PC-3 (cell line): ENCODE data around the gene HTR1D. TPM values are rescaled to one million over a fixed set of nuclear protein-coding genes. Genes with fewer than 3 reads are reported as not detected.
A peak's percentile ranks its signal among the peaks of the same experiment; 100 is the strongest.

Source experiments
- ATAC-seq: fragments of 200-7000 bp; cut with Tn5 transposase; 2 replicates; pipeline ENCODE4 v1.9.1; 2020; ENCODE audit warnings: mild to moderate bottlenecking, moderate library complexity
- BruUV-seq: library from RNA; stranded (reverse); fragments of 400-500 nt; replicated peaks from 2 replicates; lab custom pipeline; 2021; lab: Mats Ljungman, UMichigan
- CTCF ChIA-PET: fragments of 300-600 bp; sonication (Branson Sonifier 250); formaldehyde crosslinking; loops from one replicate; lab custom pipeline; 2022; ENCODE audit warnings: antibody characterized with exemption; lab: Charles Lee
- POLR2A ChIA-PET: fragments of 300-600 bp; sonication (Branson Sonifier 250); formaldehyde crosslinking; loops from one replicate; lab custom pipeline; 2022; ENCODE audit warnings: antibody characterized with exemption; ENCODE audit not compliant: unreplicated experiment; lab: Charles Lee
- DNase-seq: peaks from one replicate; pipeline ENCODE4 v3.0.0-alpha.2; 2015
- H2AFZ ChIP-seq: fragments of 300-600 bp; sonication (generic); 2 replicates; pipeline ENCODE4 v1.6.0; 2016; ENCODE audit warnings: antibody characterized with exemption, low read length
- H3F3A ChIP-seq: fragments of 300-600 bp; sonication (generic); one replicate; pipeline ENCODE4 v1.6.0; 2017; ENCODE audit warnings: antibody characterized with exemption, low read length, control low read depth, mild to moderate bottlenecking; ENCODE audit not compliant: unreplicated experiment
- H3K27ac ChIP-seq: fragments of 300-600 bp; sonication (generic); 2 replicates; pipeline ENCODE4 v1.5.1; 2016; ENCODE audit warnings: mild to moderate bottlenecking, low read length
- H3K27me3 ChIP-seq: fragments of 300-600 bp; sonication (generic); 2 replicates; pipeline ENCODE4 v1.6.1; 2016; ENCODE audit warnings: low read length, mixed read lengths
- H3K36me3 ChIP-seq: fragments of 300-600 bp; sonication (generic); 2 replicates; pipeline ENCODE4 v1.6.1; 2016; ENCODE audit warnings: low read depth, mixed run types, low read length, mixed read lengths
- H3K4me1 ChIP-seq: fragments of 300-600 bp; sonication (generic); 2 replicates; pipeline ENCODE4 v1.5.1; 2016; ENCODE audit warnings: low read length; ENCODE audit not compliant: insufficient read depth
- H3K4me2 ChIP-seq: fragments of 300-600 bp; sonication (generic); 2 replicates; pipeline ENCODE4 v1.6.0; 2016; ENCODE audit warnings: low read length
- H3K4me3 ChIP-seq: fragments of 300-600 bp; sonication (generic); 2 replicates; pipeline ENCODE4 v1.5.1; 2016; ENCODE audit warnings: mild to moderate bottlenecking, low read length, mixed read lengths
- H3K79me2 ChIP-seq: fragments of 300-600 bp; sonication (generic); 2 replicates; pipeline ENCODE4 v1.6.1; 2017; ENCODE audit warnings: low read length, mixed read lengths
- H3K9ac ChIP-seq: fragments of 300-600 bp; sonication (generic); 2 replicates; pipeline ENCODE4 v1.6.0; 2016; ENCODE audit warnings: mild to moderate bottlenecking, low read length
- H3K9me2 ChIP-seq: fragments of 300-600 bp; sonication (generic); replicated peaks from 2 replicates; pipeline ENCODE4 v1.6.1; 2016; ENCODE audit warnings: mixed run types, low read length, mixed read lengths
- H3K9me3 ChIP-seq: fragments of 300-600 bp; sonication (generic); 2 replicates; pipeline ENCODE4 v1.6.1; 2016; ENCODE audit warnings: low read length, mixed read lengths
- H4K20me1 ChIP-seq: fragments of 300-600 bp; sonication (generic); 2 replicates; pipeline ENCODE4 v1.6.1; 2016; ENCODE audit warnings: low read length, mixed read lengths
- EZH2 ChIP-seq: fragments of 300-600 bp; sonication (generic); IDR thresholded peaks from one replicate; pipeline ENCODE4 v1.6.1; 2017; ENCODE audit warnings: antibody characterized with exemption, mild to moderate bottlenecking, low read length; ENCODE audit not compliant: unreplicated experiment
- EZH2phosphoT487 ChIP-seq: fragments of 300-600 bp; sonication (generic); IDR thresholded peaks from 2 replicates; pipeline ENCODE4 v1.6.1; 2018; ENCODE audit warnings: mild to moderate bottlenecking, antibody characterized with exemption, low read length, borderline replicate concordance
- intact Hi-C: fragments of 100-400 bp; cut with micrococcal nuclease; formaldehyde crosslinking; loops from 2 replicates; pipeline ENCODE4 v1.9.0; 2023
- total RNA-seq: library from RNA; depleted of rRNA; stranded (reverse); fragments of >200 nt; gene quantifications from 2 replicates; pipeline ENCODE4 v1.2.3, GENCODE V29; 2014
- TF ChIP-seq, protein P1 (sequence below): fragments of 300-600 bp; sonication (generic); conservative IDR thresholded peaks from 2 replicates; pipeline ENCODE4 v1.5.1; 2017; ENCODE audit warnings: antibody characterized with exemption, low read depth, mild to moderate bottlenecking, low read length

Gene HTR1D
- total RNA-seq, 1 experiment from 2014 or later, result 1.3 TPM

GRCh38 chr1:23196627-23197328, 20.5 kb downstream of the HTR1D start:
- no peaks in the 10 kb centered on the region for H3F3A ChIP-seq
- no peaks in the 10 kb centered on the region for H4K20me1 ChIP-seq
- H3K4me3 ChIP-seq, result no peak overlapping the region
- peak overlapping the region; percentile 50 for H3K4me2 ChIP-seq
- BruUV-seq, result no TSS peak
- H3K79me2 ChIP-seq, result no peaks in the 10 kb centered on the region
- TF ChIP-seq, protein P1, sequence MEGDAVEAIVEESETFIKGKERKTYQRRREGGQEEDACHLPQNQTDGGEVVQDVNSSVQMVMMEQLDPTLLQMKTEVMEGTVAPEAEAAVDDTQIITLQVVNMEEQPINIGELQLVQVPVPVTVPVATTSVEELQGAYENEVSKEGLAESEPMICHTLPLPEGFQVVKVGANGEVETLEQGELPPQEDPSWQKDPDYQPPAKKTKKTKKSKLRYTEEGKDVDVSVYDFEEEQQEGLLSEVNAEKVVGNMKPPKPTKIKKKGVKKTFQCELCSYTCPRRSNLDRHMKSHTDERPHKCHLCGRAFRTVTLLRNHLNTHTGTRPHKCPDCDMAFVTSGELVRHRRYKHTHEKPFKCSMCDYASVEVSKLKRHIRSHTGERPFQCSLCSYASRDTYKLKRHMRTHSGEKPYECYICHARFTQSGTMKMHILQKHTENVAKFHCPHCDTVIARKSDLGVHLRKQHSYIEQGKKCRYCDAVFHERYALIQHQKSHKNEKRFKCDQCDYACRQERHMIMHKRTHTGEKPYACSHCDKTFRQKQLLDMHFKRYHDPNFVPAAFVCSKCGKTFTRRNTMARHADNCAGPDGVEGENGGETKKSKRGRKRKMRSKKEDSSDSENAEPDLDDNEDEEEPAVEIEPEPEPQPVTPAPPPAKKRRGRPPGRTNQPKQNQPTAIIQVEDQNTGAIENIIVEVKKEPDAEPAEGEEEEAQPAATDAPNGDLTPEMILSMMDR, result no peak
- TF ChIP-seq EZH2, result no peak
- ChIA-PET POLR2A (no interaction called here), CTCF (interaction anchor here (0.6 kb wide), 1 partner anchor 358 kb away, joined by 5 read pairs; no protein-coding TSS in a partner anchor)
- H3K4me1 ChIP-seq, result peaks cover 60% of the 10 kb centered on the region
- peak; percentile 85 for ATAC-seq
- H3K27ac ChIP-seq, result peak overlapping the region; percentile 96
- H3K9me2 ChIP-seq, result no peaks in the 10 kb centered on the region
- peak; percentile 96 for DNase-seq
- no peaks in the 10 kb centered on the region for H3K27me3 ChIP-seq
- H2AFZ ChIP-seq, result peak overlapping the region; percentile 51
- 0 out of 2 replicates have a peak, but pooled peaks cover 2% of the 10 kb centered on the region for H3K36me3 ChIP-seq
- intact Hi-C loops, result loop anchor here (5.0 kb wide), 1 partner anchor 76 kb away; no protein-coding TSS in a partner anchor
- no peaks in the 10 kb centered on the region for H3K9me3 ChIP-seq
- H3K9ac ChIP-seq, result peak overlapping the region; percentile 68

GRCh38 chr1:23194119-23194984, 22.9 kb downstream of the HTR1D start:
- peaks cover 58% of the 10 kb centered on the region for H3K4me1 ChIP-seq
- CTCF ChIA-PET, result interaction anchor here (0.7 kb wide), 1 partner anchor 10 kb away, joined by 3 read pairs; no protein-coding TSS in a partner anchor
- peak overlapping the region; percentile 10; the same call in 1 of the 2 replicates for H3K4me3 ChIP-seq
- no peaks in the 10 kb centered on the region for H3K9me3 ChIP-seq
- intact Hi-C loops, result no loop called here
- H3K79me2 ChIP-seq, result no peaks in the 10 kb centered on the region
- H3K27ac ChIP-seq, result peak overlapping the region; percentile 96
- ATAC-seq (peak; percentile 21), DNase-seq (peak; percentile 77)
- H2AFZ ChIP-seq, result peak overlapping the region; percentile 46
- no peaks in the 10 kb centered on the region for H4K20me1 ChIP-seq
- TSS peak; percentile 33 for BruUV-seq
- no peaks in the 10 kb centered on the region for H3K9me2 ChIP-seq
- POLR2A ChIA-PET, result no interaction called here
- peak overlapping the region; percentile 68 for H3K9ac ChIP-seq
- 0 out of 2 replicates have a peak, but pooled peaks cover 2% of the 10 kb centered on the region for H3K36me3 ChIP-seq
- peak overlapping the region; percentile 67 for H3K4me2 ChIP-seq
- H3F3A ChIP-seq, result no peaks in the 10 kb centered on the region
- TF ChIP-seq EZH2phosphoT487 (no peak), EZH2 (no peak)
- TF ChIP-seq, protein P1, result no peak
- no peaks in the 10 kb centered on the region for H3K27me3 ChIP-seq
